ENCODE results near the gene FAM53A. TPM values are rescaled to one million over a fixed set of nuclear protein-coding genes. Genes with fewer than 3 reads are reported as not detected.
A peak's percentile ranks its signal among the peaks of the same experiment; 100 is the strongest.

The FAM53A gene
- total and polyA plus RNA-seq, 2 of the 13 experiments (the other 11 are each of a cell fraction or from before 2014, with no cell fraction given): 0.48 to 1.1 TPM

DNA sequence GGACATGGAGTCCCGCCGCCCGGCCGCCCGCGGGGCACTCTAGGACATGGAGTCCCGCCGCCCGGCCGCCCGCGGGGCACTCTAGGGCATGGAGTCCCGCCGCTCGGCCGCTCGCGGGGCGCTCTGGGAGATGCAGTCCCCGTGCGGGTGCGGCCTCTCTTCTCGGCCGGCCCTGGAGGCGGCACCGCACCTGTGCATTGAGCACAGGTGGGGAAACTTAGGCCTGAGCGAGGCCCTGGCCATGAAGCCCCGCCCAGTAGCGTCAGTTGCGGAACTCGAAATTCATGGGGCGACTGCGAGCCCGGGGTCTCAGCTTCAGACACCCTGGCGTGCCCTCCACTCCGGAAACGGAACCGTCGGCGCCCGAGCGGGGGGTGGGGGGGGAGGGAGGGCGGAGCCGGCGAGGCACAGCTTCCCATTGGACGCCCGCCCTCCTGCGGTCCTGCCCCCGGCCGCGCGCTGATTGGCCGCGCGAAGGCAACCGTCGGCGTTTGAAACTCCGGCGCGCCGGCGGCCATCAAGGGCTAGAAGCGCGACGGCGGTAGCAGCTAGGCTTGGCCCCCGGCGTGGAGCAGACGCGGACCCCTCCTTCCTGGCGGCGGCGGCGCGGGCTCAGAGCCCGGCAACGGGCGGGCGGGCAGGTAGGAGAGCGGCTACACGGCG is 37.0 kb upstream of the FAM53A start, which contains the start of the genes TACC3 and TMEM129 (continued):
- peak; percentile 54; the same call in 1 of the 2 replicates for TF ChIP-seq ZNF740 (CRISPR knock-in tag; IDR thresholded peaks at IDR 0.05)
- TF ChIP-seq, protein P1, sequence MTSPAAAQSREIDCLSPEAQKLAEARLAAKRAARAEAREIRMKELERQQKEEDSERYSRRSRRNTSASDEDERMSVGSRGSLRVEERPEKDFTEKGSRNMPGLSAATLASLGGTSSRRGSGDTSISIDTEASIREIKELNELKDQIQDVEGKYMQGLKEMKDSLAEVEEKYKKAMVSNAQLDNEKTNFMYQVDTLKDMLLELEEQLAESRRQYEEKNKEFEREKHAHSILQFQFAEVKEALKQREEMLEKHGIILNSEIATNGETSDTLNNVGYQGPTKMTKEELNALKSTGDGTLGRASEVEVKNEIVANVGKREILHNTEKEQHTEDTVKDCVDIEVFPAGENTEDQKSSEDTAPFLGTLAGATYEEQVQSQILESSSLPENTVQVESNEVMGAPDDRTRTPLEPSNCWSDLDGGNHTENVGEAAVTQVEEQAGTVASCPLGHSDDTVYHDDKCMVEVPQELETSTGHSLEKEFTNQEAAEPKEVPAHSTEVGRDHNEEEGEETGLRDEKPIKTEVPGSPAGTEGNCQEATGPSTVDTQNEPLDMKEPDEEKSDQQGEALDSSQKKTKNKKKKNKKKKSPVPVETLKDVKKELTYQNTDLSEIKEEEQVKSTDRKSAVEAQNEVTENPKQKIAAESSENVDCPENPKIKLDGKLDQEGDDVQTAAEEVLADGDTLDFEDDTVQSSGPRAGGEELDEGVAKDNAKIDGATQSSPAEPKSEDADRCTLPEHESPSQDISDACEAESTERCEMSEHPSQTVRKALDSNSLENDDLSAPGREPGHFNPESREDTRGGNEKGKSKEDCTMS (CRISPR knock-in tag; conservative IDR thresholded peaks at IDR 0.05): no peak
- no peak for TF ChIP-seq ZBTB3 (CRISPR knock-in tag; IDR thresholded peaks at IDR 0.05; ENCODE audit: borderline replicate concordance, low read depth)
- TF ChIP-seq, protein P2, sequence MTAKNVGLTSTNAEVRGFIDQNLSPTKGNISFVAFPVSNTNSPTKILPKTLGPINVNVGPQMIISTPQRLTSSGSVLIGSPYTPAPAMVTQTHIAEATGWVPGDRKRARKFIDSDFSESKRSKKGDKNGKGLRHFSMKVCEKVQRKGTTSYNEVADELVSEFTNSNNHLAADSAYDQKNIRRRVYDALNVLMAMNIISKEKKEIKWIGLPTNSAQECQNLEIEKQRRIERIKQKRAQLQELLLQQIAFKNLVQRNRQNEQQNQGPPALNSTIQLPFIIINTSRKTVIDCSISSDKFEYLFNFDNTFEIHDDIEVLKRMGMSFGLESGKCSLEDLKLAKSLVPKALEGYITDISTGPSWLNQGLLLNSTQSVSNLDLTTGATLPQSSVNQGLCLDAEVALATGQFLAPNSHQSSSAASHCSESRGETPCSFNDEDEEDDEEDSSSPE (CRISPR knock-in tag; IDR thresholded peaks at IDR 0.05): peak; percentile 96
- TF ChIP-seq ZNF775 (CRISPR knock-in tag; IDR thresholded peaks at IDR 0.05; ENCODE audit: borderline replicate concordance): no peak
- no peak for TF ChIP-seq RAD21 (CRISPR knock-in tag; IDR thresholded peaks at IDR 0.05)
- peak; percentile 98 for TF ChIP-seq NR2C2 (CRISPR knock-in tag; IDR thresholded peaks at IDR 0.05; ENCODE audit: borderline replicate concordance)
- TF ChIP-seq ZNF563 (CRISPR knock-in tag; IDR thresholded peaks at IDR 0.05): peak; percentile 50; the same call in 1 of the 2 replicates
- TF ChIP-seq, protein P3, sequence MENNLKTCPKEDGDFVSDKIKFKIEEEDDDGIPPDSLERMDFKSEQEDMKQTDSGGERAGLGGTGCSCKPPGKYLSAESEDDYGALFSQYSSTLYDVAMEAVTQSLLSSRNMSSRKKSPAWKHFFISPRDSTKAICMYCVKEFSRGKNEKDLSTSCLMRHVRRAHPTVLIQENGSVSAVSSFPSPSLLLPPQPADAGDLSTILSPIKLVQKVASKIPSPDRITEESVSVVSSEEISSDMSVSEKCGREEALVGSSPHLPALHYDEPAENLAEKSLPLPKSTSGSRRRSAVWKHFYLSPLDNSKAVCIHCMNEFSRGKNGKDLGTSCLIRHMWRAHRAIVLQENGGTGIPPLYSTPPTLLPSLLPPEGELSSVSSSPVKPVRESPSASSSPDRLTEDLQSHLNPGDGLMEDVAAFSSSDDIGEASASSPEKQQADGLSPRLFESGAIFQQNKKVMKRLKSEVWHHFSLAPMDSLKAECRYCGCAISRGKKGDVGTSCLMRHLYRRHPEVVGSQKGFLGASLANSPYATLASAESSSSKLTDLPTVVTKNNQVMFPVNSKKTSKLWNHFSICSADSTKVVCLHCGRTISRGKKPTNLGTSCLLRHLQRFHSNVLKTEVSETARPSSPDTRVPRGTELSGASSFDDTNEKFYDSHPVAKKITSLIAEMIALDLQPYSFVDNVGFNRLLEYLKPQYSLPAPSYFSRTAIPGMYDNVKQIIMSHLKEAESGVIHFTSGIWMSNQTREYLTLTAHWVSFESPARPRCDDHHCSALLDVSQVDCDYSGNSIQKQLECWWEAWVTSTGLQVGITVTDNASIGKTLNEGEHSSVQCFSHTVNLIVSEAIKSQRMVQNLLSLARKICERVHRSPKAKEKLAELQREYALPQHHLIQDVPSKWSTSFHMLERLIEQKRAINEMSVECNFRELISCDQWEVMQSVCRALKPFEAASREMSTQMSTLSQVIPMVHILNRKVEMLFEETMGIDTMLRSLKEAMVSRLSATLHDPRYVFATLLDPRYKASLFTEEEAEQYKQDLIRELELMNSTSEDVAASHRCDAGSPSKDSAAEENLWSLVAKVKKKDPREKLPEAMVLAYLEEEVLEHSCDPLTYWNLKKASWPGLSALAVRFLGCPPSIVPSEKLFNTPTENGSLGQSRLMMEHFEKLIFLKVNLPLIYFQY (CRISPR knock-in tag; IDR thresholded peaks at IDR 0.05; ENCODE audit: borderline replicate concordance): 0 out of 2 replicates have a peak, but pooled peaks have one; percentile 58
- TF ChIP-seq, protein P4, sequence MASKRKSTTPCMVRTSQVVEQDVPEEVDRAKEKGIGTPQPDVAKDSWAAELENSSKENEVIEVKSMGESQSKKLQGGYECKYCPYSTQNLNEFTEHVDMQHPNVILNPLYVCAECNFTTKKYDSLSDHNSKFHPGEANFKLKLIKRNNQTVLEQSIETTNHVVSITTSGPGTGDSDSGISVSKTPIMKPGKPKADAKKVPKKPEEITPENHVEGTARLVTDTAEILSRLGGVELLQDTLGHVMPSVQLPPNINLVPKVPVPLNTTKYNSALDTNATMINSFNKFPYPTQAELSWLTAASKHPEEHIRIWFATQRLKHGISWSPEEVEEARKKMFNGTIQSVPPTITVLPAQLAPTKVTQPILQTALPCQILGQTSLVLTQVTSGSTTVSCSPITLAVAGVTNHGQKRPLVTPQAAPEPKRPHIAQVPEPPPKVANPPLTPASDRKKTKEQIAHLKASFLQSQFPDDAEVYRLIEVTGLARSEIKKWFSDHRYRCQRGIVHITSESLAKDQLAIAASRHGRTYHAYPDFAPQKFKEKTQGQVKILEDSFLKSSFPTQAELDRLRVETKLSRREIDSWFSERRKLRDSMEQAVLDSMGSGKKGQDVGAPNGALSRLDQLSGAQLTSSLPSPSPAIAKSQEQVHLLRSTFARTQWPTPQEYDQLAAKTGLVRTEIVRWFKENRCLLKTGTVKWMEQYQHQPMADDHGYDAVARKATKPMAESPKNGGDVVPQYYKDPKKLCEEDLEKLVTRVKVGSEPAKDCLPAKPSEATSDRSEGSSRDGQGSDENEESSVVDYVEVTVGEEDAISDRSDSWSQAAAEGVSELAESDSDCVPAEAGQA (IDR thresholded peaks at IDR 0.05; ENCODE audit: low read depth): peak; percentile 52; the same call in 1 of the 2 replicates
- TF ChIP-seq, protein P4 (CRISPR knock-in tag; IDR thresholded peaks at IDR 0.05; ENCODE audit: borderline replicate concordance): 0 out of 2 replicates have a peak, but pooled peaks have one; percentile 5
- TF ChIP-seq, protein P5, sequence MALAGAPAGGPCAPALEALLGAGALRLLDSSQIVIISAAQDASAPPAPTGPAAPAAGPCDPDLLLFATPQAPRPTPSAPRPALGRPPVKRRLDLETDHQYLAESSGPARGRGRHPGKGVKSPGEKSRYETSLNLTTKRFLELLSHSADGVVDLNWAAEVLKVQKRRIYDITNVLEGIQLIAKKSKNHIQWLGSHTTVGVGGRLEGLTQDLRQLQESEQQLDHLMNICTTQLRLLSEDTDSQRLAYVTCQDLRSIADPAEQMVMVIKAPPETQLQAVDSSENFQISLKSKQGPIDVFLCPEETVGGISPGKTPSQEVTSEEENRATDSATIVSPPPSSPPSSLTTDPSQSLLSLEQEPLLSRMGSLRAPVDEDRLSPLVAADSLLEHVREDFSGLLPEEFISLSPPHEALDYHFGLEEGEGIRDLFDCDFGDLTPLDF (CRISPR knock-in tag; IDR thresholded peaks at IDR 0.05): peak; percentile 69

Measured in HepG2 (cell line).